ENCODE results near the gene SPRTN.
A peak's percentile ranks its signal among the peaks of the same experiment; 100 is the strongest.

The SPRTN gene, protein sequence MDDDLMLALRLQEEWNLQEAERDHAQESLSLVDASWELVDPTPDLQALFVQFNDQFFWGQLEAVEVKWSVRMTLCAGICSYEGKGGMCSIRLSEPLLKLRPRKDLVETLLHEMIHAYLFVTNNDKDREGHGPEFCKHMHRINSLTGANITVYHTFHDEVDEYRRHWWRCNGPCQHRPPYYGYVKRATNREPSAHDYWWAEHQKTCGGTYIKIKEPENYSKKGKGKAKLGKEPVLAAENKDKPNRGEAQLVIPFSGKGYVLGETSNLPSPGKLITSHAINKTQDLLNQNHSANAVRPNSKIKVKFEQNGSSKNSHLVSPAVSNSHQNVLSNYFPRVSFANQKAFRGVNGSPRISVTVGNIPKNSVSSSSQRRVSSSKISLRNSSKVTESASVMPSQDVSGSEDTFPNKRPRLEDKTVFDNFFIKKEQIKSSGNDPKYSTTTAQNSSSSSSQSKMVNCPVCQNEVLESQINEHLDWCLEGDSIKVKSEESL

DNA sequence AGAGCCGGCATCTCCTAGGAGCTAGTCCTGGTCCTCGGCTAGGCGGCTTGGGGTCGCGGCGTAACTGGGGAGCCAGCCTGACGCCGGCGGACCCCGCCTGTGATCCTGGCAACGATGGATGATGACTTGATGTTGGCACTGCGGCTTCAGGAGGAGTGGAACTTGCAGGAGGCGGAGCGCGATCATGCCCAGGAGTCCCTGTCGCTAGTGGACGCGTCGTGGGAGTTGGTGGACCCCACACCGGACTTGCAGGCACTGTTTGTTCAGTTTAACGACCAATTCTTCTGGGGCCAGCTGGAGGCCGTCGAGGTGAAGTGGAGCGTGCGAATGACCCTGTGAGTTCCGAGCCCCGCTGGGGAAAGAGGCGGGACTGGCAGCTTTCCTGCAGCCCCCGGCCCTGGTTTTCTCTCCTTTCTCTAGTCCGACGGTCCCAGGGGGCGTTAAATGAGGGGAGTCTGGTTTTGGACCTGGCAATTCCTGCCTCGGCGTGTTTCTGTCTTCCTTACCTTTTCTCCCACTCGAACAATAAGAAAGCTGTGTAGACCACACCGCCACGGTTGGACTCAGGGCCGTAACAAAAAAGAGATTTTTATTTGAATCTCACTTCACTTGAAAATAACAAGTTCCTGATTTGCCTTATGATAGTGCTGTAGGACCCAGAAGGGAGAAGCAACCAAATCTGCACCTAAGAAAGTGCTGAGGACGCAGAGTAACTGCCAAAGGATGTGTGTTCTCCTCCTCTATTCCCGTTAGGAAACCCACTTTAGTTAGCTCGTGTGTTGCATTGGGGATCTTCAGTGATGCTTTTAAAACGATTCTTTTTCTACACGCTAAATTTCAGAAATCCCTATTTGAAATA, at the start of gene SPRTN:
TSS of gene SPRTN (plus strand) at position 24 of the 859 bp plus-strand sequence. CDS start at position 115, 91 bp downstream.
- DNase-seq (ENCODE audit: low spot score): peak; percentile 93

- no peak for DNase-seq (ENCODE audit: low spot score)
Measured at GRCh38 chr1:231295938-231296337, 42.2 kb upstream of the SPRTN start.

- no peak for DNase-seq (ENCODE audit: low spot score)
Measured at GRCh38 chr1:231301990-231302389, 36.1 kb upstream of the SPRTN start.

DNA sequence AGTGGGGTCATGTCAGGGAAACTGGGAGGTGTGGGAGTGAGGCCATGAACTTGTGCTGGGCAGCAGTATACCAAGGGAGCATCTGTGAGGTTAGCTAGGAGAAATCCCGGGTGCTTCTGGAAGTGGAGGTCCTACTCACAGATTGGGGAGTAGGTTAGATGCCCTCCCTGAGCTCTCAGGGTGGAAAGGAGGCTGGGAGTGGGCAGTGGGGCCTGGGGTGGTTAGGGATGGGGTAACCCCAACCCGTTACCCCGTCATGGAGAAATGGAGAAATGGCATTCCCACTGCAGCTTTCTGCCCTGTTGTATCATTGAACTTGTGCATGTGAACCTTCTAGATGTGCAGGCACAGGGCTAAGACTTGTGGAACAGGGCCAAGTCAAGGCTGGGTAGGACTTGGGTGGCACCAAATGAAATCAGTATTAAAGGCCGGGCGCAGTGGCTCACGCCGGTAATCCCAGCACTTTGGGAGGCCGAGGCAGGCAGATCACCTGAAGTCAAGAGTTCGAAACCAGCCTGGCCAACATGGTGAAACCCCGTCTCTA, 27.6 kb upstream of the SPRTN start:
- no peak for DNase-seq (ENCODE audit: low spot score)

GRCh38 chr1:231311720-231312431, 26.2 kb upstream of the SPRTN start:
- DNase-seq (ENCODE audit: low spot score): no peak

- DNase-seq (ENCODE audit: low spot score): no peak
Measured at GRCh38 chr1:231312432-231312788, 25.7 kb upstream of the SPRTN start.

DNA sequence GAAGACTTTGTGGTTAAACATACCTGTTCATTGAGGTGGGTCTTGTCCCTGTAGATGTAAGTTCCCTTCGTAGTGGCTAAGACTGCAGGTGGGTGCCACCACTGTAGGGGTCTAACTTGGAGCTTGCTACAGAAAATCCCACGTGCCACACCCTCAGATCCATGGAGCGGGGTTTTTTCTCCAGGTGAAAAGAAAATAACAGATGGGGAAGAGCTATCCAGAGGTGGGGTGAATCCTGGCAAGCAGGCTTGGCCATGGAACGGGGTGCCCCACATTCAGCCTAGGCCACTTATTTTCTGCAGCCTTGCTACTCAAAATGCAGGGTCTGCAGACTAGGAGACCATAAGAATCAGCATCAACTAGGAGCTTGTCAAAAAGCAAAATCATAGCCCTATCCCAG, 24.4 kb upstream of the SPRTN start:
- no peak for DNase-seq (ENCODE audit: low spot score)

GRCh38 chr1:231315887-231316286, 22.2 kb upstream of the SPRTN start:
- DNase-seq (ENCODE audit: low spot score): peak; percentile 41

DNA sequence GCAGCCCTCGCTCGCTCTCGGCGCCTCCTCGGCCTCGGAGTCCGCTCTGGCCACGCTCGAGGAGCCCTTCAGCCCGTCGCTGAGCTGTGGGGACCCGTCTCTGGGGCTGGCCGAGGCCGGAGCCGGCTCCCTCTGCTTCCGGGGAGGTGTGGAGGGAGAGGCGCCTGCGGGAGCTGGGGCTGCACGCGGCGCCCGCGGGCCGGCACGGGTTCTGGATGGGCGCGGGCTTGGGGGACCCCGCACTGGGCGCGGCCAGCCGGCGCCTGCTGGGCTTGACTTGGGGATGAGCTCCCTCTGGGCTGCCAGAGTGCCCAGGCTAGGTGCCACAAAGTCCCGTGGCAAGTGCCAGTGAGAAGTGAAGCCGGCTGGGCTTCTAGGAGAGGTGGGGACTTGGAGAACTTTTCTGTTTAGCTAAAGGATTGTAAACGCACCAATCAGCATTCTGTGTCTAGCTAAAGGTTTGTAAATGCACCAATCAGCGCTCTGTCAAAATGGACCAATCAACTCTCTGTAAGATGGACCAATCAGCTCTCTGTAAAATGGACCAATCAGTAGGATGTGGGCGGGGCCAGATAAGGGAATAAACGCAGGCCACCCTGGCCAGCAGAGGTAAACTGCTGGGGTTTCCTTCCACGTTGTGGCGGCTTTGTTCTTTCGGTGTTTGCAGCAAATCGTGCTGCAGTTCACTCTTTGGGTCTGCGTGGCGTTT, 20.6 kb upstream of the SPRTN start:
- no peak for DNase-seq (ENCODE audit: low spot score)

DNA sequence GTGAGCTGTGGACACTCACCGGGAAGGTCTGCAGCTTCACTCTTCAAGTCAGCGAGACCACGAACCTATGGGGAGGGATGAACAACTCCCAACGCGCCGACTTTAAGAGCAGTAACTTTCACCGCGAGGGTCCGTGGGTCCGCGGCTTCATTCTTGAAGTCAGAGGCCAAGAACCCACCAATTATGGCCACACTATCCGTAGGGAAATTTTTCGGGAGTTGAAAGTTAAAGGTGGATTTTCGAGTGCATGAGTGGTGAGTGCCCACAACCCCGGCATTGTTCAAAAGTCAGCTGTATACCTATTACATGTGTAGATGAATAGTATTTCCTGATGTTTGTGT, 20.1 kb upstream of the SPRTN start:
- DNase-seq (ENCODE audit: low spot score): no peak

GRCh38 chr1:231318568-231318967, 19.5 kb upstream of the SPRTN start:
- DNase-seq (ENCODE audit: low spot score): no peak

DNA sequence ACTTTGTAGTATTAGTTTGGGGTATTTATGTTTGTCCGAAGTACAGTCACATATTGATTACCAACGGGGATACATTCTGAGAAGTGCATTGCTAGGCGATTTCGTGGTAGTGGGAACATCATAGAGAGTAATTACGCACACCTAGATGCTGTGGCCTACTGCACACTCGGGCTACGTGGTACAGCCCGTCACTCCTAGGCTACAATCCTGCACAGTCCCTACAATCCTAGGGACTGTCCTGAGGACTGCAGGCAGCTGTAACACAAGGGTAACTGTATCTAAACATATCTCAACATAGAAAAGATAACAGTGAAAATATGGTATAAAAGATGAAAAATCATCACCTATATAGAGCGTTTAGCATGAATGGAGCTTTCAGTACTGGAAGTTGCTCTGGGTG, 19.0 kb upstream of the SPRTN start:
- DNase-seq (ENCODE audit: low spot score): no peak

DNA sequence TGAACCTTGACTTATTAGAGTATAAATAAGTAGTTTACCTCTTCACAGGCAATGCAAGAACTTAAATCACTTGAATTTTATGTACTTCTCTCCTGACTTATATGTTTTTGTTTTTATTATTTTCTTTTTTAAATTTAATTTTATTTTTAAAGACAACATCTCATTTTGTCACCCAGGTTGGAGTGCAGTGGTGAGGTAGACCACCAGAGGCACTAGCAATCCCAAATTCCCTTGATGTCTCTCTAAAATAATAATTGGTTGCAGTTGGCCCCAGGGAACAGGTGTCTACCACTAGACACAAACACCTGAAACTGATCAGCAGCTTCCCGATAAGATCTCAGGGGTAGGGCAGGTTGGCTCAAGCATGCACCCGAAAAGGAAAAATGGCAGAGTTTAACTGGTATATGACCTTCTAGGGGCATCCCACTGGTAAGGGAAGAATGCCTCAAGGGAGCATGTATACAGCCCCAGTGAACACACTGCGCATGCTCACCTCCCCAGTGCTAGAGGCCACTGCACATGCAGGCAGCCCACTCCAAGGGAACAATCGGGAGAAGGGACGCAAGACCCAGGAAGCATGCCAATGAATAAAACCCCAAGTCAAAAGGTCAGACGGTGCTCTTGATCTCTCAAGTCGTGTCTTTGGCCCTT, 15.1 kb upstream of the SPRTN start:
- DNase-seq (ENCODE audit: low spot score): no peak

DNA sequence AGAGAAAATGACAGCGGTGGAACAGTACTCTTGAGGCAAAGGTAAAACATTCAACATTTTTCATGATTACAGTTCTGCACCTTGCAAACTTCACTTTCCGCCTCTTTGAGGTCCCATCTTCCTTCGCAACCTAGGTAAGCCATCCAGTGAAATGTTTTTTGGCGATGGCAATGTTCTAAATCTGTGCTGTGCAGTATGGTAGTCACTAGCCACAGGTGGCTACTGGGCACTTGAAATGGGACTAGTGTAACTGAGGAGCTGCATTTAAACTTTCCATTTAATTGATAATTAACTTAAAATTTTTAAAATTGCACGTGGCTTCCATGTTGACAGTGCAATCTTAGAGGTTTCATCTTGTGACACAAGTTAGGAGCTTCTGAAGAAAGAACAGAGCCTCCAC, 13.4 kb upstream of the SPRTN start:
- no peak for DNase-seq (ENCODE audit: low spot score)

GRCh38 chr1:231326248-231326647, 11.8 kb upstream of the SPRTN start:
- no peak for DNase-seq (ENCODE audit: low spot score)

DNA sequence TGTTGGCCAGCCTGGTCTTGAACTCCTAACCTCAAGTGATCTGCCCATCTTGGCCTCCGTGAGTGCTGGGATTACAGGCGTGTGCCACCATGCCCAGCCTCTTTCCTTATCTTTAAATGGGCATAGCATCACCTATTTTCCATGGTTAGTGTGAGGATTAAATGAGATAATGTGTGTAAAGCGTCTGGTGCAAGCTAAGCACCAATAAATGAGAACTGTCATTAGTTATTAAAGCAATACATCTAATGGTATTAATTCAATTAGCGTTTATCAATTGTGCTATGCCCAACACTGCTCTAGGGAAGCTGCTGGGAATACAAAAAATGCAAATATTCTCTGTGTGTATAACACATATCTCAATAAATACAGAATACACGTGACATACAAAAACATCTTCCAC, 10.5 kb upstream of the SPRTN start:
- DNase-seq (ENCODE audit: low spot score): no peak

- no peak for DNase-seq (ENCODE audit: low spot score)
Measured at GRCh38 chr1:231329483-231329882, 8.6 kb upstream of the SPRTN start.

DNA sequence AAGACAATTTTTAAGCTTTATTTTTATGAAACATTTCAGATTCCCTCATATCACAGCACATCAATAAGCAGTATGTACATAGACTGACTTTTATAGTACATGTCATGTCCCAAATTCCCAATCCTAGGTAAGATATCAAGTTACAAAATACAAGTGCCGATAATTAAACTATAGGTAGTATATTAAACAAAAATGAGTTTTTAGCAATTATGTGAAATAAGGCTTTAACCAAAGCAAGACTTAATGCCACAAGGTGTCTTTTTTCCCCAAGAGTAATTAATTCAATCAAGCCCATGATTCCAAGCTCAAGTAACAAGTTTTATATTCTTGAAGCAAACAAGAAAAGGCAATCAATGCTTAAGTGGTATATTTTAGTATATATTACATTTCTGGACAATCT, 5.3 kb upstream of the SPRTN start:
- DNase-seq (ENCODE audit: low spot score): no peak

DNA sequence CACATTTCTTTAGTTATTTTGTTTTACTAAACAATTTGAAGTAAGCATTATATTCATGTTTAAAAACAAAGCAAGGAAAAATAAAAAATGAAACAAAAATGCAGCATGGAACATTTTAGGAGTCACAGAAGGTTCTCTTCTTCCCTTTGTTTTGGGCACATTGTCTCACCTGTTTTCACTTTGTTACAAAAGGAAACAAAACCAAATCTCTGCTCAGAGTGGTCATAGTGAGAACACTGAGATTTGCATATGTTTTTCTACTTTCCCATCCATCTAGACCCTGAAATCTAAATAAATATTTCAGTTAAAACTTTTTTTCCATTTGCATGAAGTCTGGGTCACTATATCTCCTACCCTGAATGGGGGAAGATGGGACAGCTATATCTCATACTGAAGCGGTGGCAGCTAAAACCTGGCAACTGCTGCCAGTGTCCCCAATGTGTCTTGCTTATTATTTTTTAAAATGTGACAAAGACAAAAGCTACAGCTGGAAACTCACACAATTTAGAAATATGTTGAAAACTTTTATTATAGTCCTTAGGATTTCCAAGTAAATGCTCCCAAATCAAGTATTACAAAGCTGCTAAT, 3.9 kb upstream of the SPRTN start:
- DNase-seq (ENCODE audit: low spot score): no peak

DNA sequence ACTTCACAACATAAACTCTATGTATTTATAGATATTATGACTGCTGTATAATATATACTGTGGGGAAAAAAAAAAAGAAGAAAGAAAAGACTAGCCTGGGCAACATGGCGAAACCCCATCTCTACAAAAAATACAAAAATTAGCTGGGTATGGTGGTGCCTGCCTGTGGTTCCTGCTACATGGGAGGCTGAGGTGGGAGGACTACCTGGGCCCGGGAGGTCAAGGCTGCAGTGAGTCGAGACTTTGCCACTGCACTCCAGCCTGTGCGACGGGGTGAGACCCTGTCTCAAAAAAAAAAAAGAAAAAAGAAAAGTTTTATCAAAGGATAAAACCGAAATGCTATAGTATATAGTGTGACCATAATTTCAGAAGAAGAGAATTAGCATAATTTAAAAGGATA, 3.1 kb upstream of the SPRTN start:
- no peak for DNase-seq (ENCODE audit: low spot score)
